Astrocyte of the cerebellum (primary cell): ENCODE data around the gene SRCAP.

Source experiments
- DNase-seq: peaks from one replicate; pipeline ENCODE4 v3.0.0-alpha.2; 2011; ENCODE audit warnings: low read depth
- H3K4me3 ChIP-seq: 2 replicates; pipeline ENCODE4 v1.5.1; 2011; ENCODE audit warnings: mild to moderate bottlenecking, low read depth, low read length, moderate library complexity
- CTCF ChIP-seq: IDR thresholded peaks from 2 replicates; pipeline ENCODE4 v1.5.1; 2012; ENCODE audit warnings: low read length, low read depth, moderate library complexity, mild to moderate bottlenecking; ENCODE audit errors: missing control alignments
- in situ Hi-C: cut with HindIII; loops from 2 replicates; pipeline ENCODE4 v1.10.0; 2017; ENCODE audit warnings: low sequenced_read_pairs

The SRCAP gene

DNA sequence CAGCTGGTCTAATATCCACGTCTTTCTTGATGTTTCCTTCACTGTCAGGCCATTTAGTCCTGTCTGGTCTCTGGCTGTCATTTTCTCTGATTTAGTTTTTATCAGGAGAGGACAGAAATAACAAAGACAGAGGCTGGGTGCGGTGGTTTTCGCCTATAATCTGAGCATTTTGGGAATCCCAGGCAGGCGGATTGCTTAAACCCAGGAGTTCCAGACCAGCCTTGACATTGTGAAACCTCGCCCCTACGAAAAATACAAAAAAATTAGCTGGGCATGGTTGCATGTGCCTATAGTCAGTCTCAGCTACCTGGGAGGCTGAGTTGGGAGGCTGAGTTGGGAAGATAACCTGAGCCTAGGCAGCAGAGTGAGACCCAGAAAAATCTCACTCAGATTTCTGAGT lies 7.1 kb downstream of the SRCAP start:
- in situ Hi-C loops, result no loop called here
- no peak for TF ChIP-seq CTCF
- DNase-seq, result no peak
- H3K4me3 ChIP-seq, result no peak overlapping the region

DNA sequence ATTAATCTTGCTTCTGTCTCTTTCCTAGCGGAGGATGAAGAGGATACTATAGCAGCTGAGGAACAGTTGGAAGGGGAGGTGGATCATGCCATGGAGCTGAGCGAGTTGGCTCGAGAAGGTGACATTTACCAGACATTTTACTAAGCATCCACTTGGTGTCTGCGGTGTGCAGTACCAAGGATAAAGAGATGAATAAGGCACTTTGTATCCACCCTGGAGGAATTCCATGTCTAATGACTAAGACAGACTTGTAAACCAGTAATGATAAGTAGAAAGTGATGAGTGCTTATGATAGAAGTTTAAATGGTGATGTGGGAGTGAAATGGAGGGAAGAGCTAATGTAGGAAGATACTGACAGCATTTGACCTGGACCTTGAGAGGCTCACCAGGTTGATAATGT lies 12.0 kb downstream of the SRCAP start:
- no peak for DNase-seq
- in situ Hi-C loops, result no loop called here
- no peak for TF ChIP-seq CTCF
- no peak overlapping the region for H3K4me3 ChIP-seq

GRCh38 chr16:30711712-30712111 lies 12.7 kb downstream of the SRCAP start:
- DNase-seq, result no peak
- H3K4me3 ChIP-seq, result no peak overlapping the region
- in situ Hi-C loops, result no loop called here
- TF ChIP-seq CTCF, result no peak

DNA sequence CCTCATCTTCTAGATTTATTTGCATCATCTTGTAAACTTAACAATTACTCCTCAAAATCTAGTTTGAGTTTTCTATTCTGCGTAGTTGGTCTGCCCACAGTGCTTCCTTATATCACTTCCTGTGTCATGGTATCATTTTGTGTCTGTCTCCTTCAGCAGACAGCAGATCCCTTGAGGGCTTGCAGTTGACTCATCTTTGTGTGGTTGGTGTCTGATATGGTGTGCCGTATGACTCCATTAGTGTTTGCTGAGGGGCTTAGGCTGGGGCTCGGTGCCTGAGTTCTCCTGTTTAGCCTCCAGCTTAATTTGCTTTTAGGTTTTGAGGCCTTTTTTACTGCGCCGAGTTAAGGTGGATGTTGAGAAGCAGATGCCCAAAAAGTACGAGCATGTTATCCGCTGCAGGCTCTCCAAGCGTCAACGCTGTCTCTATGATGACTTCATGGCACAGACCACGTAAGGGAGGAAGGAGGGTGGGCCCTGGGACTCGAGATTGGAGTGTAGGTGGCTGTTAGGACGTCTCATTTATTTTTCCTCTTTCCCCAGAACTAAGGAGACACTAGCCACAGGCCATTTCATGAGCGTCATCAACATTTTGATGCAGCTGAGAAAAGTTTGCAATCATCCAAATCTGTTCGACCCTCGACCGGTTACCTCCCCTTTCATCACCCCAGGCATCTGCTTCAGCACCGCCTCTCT lies 16.9 kb downstream of the SRCAP start:
- no peak for TF ChIP-seq CTCF
- DNase-seq, result no peak
- in situ Hi-C loops, result no loop called here

DNA sequence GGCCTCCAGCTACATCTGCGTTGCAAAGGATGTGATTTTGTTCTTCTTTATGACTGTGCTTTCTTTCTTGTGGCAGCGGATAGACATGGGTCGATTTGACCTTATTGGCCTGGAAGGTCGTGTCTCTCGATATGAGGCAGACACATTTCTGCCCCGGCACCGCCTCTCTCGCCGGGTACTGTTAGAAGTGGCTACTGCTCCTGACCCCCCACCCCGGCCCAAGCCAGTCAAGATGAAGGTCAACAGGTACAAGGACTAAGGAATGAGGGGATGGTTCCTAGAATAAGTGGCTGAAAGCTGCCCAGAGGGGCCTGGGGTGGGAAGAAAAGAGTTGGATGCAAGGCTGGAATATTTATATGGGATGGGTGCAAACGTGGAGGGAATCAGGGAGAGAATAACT lies 21.1 kb downstream of the SRCAP start:
- TF ChIP-seq CTCF, result no peak
- no peak overlapping the region for H3K4me3 ChIP-seq
- in situ Hi-C loops, result no loop called here
- DNase-seq, result no peak

More for the DNA sequence above, 16.9 kb downstream of the SRCAP start:
- no peak overlapping the region for H3K4me3 ChIP-seq

GRCh38 chr16:30720694-30721093 lies 21.7 kb downstream of the SRCAP start:
- in situ Hi-C loops, result no loop called here
- no peak for TF ChIP-seq CTCF
- no peak overlapping the region for H3K4me3 ChIP-seq
- DNase-seq, result no peak
